HepG2 (cell line): ENCODE measurements around the gene TSPAN3. TPM values are rescaled to one million over a fixed set of nuclear protein-coding genes. Genes with fewer than 3 reads are reported as not detected.

Experiments
- MED13 ChIP-seq: sonication (generic); formaldehyde crosslinking; IDR thresholded peaks from 2 replicates; pipeline ENCODE4 v1.5.0; 2020; ENCODE audit warnings: missing genetic modification reagents
- polyA plus RNA-seq, 8 experiments: library from polyadenylated mRNA; depleted of rRNA in 3 of 8; stranded (reverse) in 7 of 8; unstranded in 1 of 8; fragments of >200 nt; fragmentation: Illumina TruSeq in 4 of 8; extraction: Trizol in 4 of 8; gene quantifications; 2 replicates each; pipeline versions ENCODE4 v1.2.1 to v1.2.3, GENCODE V29; 2011 to 2016; ENCODE audit warnings: low read depth in 4 of 8, missing spikeins in 1 of 8, mixed read lengths in 1 of 8; ENCODE audit not compliant: insufficient read depth in 1 of 8
- total RNA-seq, 5 experiments: library from RNA; depleted of rRNA; stranded (reverse); fragments of >200 nt; fragmentation: Illumina TruSeq; extraction: Trizol; gene quantifications; 2 replicates each; pipeline ENCODE4 v1.2.3, GENCODE V29; 2016; ENCODE audit warnings: low read depth in 1 of 5
- TF ChIP-seq, protein P1 (sequence below): sonication (generic); formaldehyde crosslinking; IDR thresholded peaks from 2 replicates; pipeline ENCODE4 v1.4.0; 2020; ENCODE audit warnings: mild to moderate bottlenecking, missing genetic modification reagents

Gene TSPAN3
- total and polyA plus RNA-seq, 2 of the 13 experiments (the other 11 are each of a cell fraction or from before 2014, with no cell fraction given): 167 to 170 TPM

DNA sequence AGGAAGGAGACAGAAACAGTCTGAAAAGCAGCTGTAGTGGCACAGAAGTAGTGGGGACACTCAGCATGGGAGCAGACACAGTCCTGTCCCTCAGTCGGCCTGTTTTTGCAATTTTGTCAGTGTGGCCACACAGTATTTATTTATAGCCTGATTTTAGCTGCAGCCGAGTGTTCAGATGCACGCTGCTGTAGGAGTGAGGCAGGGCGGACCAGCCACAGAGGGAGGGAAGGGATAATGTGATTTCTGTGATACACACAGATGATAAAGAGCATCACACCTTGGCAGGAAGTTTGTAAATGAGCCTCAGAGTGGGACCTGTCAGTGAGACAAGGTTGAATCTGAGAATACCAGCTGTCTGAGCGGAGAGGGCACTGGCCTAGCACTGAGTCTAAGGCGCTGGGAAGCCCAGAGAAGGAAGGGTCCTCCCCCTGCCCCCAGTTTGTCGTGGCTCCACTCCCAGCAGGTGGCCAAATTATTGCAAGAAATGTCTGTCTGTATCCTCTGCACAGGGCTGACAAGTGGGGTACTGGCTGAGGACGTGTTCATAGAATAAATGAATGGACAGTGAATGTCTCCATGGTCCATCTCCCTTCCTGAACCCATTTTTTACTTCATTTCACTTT is 72.1 kb downstream of the TSPAN3 start (continued):
- TF ChIP-seq, protein P1, sequence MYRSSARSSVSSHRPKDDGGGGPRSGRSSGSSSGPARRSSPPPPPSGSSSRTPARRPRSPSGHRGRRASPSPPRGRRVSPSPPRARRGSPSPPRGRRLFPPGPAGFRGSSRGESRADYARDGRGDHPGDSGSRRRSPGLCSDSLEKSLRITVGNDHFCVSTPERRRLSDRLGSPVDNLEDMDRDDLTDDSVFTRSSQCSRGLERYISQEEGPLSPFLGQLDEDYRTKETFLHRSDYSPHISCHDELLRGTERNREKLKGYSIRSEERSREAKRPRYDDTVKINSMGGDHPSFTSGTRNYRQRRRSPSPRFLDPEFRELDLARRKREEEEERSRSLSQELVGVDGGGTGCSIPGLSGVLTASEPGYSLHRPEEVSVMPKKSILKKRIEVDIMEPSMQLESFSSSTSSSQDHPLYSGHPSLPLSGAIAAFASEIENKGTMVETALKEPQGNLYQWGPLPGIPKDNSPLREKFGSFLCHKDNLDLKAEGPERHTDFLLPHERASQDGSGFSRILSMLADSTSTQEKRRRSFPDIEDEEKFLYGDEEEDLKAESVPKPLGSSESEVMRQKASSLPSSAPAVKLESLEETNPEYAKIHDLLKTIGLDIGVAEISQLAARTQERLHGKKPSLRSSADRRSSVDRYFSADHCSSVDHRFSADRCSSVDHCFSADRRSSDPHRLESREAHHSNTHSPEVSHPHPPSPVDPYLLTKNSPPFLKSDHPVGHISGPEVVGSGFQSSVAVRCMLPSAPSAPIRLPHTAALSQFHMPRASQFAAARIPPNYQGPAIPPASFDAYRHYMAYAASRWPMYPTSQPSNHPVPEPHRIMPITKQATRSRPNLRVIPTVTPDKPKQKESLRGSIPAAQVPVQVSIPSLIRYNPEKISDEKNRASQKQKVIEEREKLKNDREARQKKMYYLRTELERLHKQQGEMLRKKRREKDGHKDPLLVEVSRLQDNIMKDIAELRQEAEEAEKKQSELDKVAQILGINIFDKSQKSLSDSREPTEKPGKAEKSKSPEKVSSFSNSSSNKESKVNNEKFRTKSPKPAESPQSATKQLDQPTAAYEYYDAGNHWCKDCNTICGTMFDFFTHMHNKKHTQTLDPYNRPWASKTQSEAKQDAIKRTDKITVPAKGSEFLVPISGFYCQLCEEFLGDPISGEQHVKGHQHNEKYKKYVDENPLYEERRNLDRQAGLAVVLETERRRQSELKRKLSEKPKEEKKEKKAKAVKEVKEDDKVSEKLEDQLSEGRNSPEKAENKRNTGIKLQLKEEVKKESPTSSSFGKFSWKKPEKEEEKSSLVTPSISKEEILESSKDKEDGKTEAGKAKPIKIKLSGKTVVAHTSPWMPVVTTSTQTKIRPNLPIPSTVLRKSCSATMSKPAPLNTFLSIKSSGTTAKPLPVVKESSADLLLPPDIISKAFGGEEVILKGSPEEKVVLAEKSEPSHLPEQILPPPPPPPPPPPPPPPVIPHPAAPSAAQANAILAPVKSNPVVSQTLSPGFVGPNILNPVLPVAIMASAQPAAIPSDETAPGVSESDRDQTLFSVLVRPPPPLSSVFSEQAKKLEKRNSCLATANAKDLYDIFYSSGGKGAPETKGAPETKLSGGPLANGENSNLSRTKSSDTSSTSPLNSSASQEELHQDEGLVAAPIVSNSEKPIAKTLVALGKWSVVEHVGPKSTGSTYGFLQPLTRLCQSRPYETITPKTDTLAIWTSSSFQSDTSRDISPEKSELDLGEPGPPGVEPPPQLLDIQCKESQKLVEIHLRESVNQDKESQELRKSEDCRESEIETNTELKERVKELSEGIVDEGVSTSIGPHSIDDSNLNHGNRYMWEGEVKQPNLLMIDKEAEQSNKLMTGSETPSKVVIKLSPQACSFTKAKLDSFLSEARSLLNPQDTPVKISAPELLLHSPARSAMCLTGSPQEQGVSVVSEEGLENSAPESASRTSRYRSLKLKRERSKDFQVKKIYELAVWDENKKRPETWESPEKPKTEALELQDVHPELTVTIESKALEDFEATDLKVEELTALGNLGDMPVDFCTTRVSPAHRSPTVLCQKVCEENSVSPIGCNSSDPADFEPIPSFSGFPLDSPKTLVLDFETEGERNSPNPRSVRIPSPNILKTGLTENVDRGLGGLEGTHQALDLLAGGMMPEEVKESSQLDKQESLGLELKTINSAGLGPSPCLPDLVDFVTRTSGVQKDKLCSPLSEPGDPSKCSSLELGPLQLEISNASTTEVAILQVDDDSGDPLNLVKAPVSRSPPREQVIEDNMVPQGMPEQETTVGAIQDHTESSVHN: no peak
- no peak for TF ChIP-seq MED13 (CRISPR knock-in tag)
